Naive B cell (primary cell): ENCODE measurements around the gene PTPRT. TPM values are rescaled to one million over a fixed set of nuclear protein-coding genes. Genes with fewer than 3 reads are reported as not detected.

ENCODE experiments used
- ATAC-seq, 2 donors: fragments of 150-1000 bp; cut with Tn5 transposase; 2 replicates each; pipeline ENCODE4 v1.10.0; 2021; ENCODE audit warnings: low read depth in 2 of 2, mild to moderate bottlenecking in 2 of 2, moderate library complexity in 2 of 2
- DNase-seq: peaks from one replicate; pipeline ENCODE4 v3.0.0; 2022
- H3K27ac Mint-ChIP-seq, 6 donors: one replicate each; pipeline ENCODE4 v1.8.0; 2020 to 2022; ENCODE audit warnings: mild to moderate bottlenecking in 6 of 6, mixed read lengths in 6 of 6, moderate library complexity in 5 of 6, inconsistent platforms in 2 of 6
- H3K27me3 Mint-ChIP-seq, 3 donors: one replicate each; pipeline ENCODE4 v1.8.0; 2021 to 2022; ENCODE audit warnings: mixed read lengths in 3 of 3, mild to moderate bottlenecking in 1 of 3
- H3K36me3 Mint-ChIP-seq, 2 donors: one replicate each; pipeline ENCODE4 v1.8.0; 2020 to 2022; ENCODE audit warnings: mixed read lengths in 2 of 2, inconsistent platforms in 1 of 2, mild to moderate bottlenecking in 1 of 2
- H3K4me1 Mint-ChIP-seq, 3 donors: one replicate each; pipeline ENCODE4 v1.8.0; 2020 to 2022; ENCODE audit warnings: mixed read lengths in 3 of 3, inconsistent platforms in 1 of 3, mild to moderate bottlenecking in 1 of 3, moderate library complexity in 1 of 3
- H3K4me3 Mint-ChIP-seq, 8 donors: one replicate each; pipeline ENCODE4 v1.8.0; 2020 to 2022; ENCODE audit warnings: mild to moderate bottlenecking in 8 of 8, mixed read lengths in 8 of 8, moderate library complexity in 8 of 8, inconsistent platforms in 2 of 8
- H3K9me3 Mint-ChIP-seq, 7 donors: one replicate each; pipeline ENCODE4 v1.8.0; 2020 to 2022; ENCODE audit warnings: mixed read lengths in 7 of 7, mild to moderate bottlenecking in 5 of 7, inconsistent platforms in 2 of 7, moderate library complexity in 1 of 7
- polyA plus RNA-seq, 6 donors: library from polyadenylated mRNA; unstranded; fragments of 300-500 nt; fragmentation: Illumina TruSeq; gene quantifications; one replicate each; pipeline ENCODE4 v1.2.3, GENCODE V29; 2021; ENCODE audit warnings: low read depth in 6 of 6

The PTPRT gene
- polyA plus RNA-seq, 6 donors from 2014 or later = not detected

DNA sequence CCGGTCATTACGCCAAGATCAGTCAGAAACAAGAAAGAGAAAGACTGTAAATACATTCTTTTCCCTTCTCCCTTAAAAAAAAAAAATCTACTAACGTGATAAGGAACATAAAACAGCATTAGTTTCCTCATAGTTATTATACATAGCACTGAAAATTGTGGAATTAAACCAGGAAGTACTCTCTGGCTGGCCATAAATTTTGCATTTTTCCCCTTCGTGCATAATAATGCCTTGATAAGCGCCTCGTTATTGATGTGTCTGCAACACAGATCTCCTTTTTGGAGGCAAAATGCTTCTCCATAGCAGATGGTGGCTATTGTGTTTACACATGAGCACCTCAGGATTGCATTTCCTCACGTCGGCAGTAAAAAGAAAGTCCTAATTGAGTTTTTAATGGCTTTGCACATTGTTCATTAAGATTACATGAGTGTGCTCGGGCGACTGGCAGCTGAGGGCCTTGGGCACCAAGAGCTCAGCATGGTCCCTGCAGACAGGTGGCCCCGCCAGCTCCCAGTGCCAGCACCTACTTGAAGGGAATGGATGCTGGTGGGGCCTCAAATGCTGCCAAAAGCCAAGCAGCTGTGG is 394.5 kb downstream of the PTPRT start:
- Mint-ChIP-seq H3K27me3 (peaks cover 0 to 5% (median 0%) of the 10 kb centered on the region in 3 donors), H3K9me3 (peaks cover 0 to 16% (median 6%) of the 10 kb centered on the region in 7 donors), H3K4me1 (no peaks in the 10 kb centered on the region), H3K27ac (no peak overlapping the region), H3K36me3 (no peaks in the 10 kb centered on the region), H3K4me3 (no peak overlapping the region)
- no peak for DNase-seq
- ATAC-seq = no peak

DNA sequence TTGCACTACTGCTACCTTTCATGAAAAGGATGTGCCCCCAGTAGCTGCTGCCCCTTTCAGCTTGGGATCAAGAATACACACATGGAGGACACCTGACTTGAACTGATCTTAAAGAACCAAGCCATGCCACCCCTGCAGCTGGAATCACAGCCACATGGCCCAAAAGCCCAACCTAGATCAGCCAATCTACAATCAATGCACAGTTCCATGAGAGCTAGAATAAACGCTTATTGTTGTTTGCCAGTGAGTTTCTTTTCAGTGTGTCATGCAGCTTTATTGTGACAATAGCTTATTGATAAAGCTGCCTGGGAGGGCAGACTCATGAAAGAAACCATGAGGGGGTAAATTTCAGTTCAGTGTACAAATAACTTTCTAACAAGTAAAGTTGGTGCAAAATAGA is 397.7 kb downstream of the PTPRT start:
- Mint-ChIP-seq H3K27me3 (peaks cover 0 to 10% (median 0%) of the 10 kb centered on the region in 3 donors), H3K9me3 (peaks cover 0 to 8% (median 3%) of the 10 kb centered on the region in 7 donors), H3K36me3 (no peaks in the 10 kb centered on the region), H3K4me3 (no peak overlapping the region), H3K27ac (no peak overlapping the region), H3K4me1 (no peaks in the 10 kb centered on the region)
- DNase-seq = no peak
- no peak for ATAC-seq

DNA sequence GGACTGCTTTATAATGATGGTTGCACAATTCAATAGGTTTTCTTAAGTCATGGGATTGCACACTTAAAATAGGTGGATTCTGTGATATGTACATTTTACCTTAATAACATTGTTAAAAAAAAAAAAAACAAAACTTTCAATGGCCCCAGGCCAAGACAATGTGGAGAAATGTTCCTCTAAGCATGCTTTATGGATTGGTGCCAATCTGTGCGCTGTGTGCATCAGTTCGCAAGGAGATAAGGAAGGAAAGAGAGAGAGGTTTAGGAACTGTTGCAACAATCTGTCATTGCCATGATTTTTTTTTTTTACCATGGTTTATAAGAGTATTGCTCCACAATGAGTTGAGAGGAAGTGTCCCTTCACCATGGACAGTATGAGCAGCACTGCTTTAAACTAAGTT is 399.6 kb downstream of the PTPRT start:
- Mint-ChIP-seq H3K27ac (peak overlapping the region in 1 of 6 donors; percentile 54), H3K36me3 (no peaks in the 10 kb centered on the region), H3K4me1 (no peaks in the 10 kb centered on the region), H3K27me3 (peaks cover 0 to 10% (median 0%) of the 10 kb centered on the region in 3 donors), H3K4me3 (no peak overlapping the region), H3K9me3 (peaks cover 0 to 5% (median 2%) of the 10 kb centered on the region in 7 donors)
- DNase-seq (no peak), ATAC-seq (no peak)

DNA sequence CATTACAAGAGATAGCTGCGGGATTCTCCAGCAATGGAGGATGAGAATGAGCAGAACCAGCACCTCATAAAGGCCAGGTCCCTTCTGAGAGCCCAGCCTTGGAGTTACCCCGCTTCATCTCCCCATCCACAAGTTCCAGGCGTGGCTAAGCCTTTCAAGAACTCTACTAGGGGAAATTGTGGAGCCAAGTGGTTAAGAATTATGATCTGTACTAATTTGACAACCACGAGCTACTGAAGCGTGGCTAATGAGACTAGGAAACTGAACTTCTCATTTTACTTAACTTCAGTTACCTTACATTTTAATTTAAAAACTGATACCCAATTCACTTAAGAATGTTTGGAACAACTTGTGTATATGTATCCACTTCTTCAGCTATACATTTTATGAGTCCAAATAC is 401.0 kb downstream of the PTPRT start:
- no peaks in the 10 kb centered on the region for H3K4me1 Mint-ChIP-seq
- DNase-seq (no peak), ATAC-seq (no peak)
- H3K36me3 Mint-ChIP-seq = no peaks in the 10 kb centered on the region
- H3K9me3 Mint-ChIP-seq = peaks cover 0 to 5% (median 2%) of the 10 kb centered on the region in 7 donors
- H3K27ac Mint-ChIP-seq = no peak overlapping the region
- H3K4me3 Mint-ChIP-seq = no peak overlapping the region
- peaks cover 0 to 10% (median 0%) of the 10 kb centered on the region in 3 donors for H3K27me3 Mint-ChIP-seq

DNA sequence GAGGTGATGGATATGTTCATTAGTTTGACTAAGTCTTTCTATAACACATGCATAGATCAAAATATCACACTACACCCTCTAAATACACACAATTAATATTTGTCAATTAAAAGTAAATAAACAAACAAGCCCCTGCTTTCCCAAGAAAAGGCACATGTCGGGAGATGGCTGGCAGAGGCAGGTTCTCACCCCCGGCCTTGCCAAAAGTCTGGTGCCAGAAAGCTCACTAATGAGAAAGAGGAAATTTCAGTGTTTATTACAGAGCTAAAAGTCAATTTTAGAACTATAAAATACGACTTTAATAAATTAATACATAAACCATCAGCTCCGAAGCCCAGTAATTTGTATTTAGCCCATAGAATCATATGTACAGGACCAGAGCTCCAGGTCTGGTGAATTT is 404.7 kb downstream of the PTPRT start:
- no peak for DNase-seq
- H3K27ac Mint-ChIP-seq = no peak overlapping the region
- no peaks in the 10 kb centered on the region for H3K4me1 Mint-ChIP-seq
- peaks cover 0 to 11% (median 6%) of the 10 kb centered on the region in 7 donors for H3K9me3 Mint-ChIP-seq
- no peak overlapping the region for H3K4me3 Mint-ChIP-seq
- H3K27me3 Mint-ChIP-seq = peaks cover 0 to 5% (median 0%) of the 10 kb centered on the region in 3 donors
- no peaks in the 10 kb centered on the region for H3K36me3 Mint-ChIP-seq
- no peak for ATAC-seq

GRCh38 chr20:42779216-42779615 is 410.5 kb downstream of the PTPRT start:
- Mint-ChIP-seq H3K4me1 (no peaks in the 10 kb centered on the region), H3K4me3 (no peak overlapping the region), H3K9me3 (peaks cover 0 to 13% (median 5%) of the 10 kb centered on the region in 7 donors), H3K27ac (no peak overlapping the region), H3K27me3 (no peaks in the 10 kb centered on the region), H3K36me3 (no peaks in the 10 kb centered on the region)
- no peak for DNase-seq
- no peak for ATAC-seq

GRCh38 chr20:42775866-42776265 is 413.8 kb downstream of the PTPRT start:
- Mint-ChIP-seq H3K4me1 (no peaks in the 10 kb centered on the region), H3K27ac (no peak overlapping the region)

DNA sequence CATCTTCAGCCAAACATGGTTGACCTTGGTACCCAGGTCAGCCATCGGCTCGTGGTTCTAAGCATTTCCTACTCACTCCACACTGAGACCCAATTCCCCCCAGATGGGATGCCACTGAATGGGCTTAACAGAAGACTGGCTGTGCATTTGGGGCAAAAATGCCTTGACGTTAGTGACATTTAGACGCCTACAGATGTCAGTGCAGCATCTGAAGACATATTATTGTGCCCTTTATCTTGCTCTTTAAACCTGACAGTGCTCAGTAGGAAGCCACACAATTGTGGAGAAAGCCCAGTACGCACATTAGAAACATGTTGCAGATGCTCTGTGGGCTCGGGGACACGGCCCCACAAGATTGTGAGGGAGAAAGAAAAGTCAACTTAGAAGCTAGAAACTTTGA is 414.7 kb downstream of the PTPRT start:
- no peaks in the 10 kb centered on the region for H3K27me3 Mint-ChIP-seq

More at GRCh38 chr20:42775866-42776265, 413.8 kb downstream of the PTPRT start:
- Mint-ChIP-seq H3K27me3 (no peaks in the 10 kb centered on the region), H3K36me3 (no peaks in the 10 kb centered on the region), H3K4me3 (no peak overlapping the region), H3K9me3 (peaks cover 0 to 6% (median 2%) of the 10 kb centered on the region in 7 donors)
- no peak for ATAC-seq
- DNase-seq = no peak

DNA sequence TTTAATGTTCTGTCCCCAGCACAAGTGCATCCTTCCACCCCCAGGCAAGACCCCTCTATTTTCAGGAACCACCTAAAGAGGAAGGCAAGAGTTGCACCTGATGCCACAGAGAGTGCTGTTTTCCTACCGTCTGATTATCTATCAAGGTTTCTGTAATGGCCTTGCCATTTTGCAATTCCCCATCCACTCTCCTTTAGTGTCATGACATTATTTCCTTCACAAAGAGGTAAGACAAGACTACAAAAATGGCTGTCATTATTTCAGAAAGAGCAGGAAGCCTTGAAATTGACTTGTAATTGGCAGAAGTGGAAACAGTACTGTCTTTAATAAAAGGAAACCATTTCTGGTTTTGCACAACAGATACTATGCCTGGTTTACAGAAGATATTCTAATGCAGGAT is 426.7 kb downstream of the PTPRT start:
- no peak overlapping the region for H3K27ac Mint-ChIP-seq
- DNase-seq (no peak), ATAC-seq (no peak)
- no peak overlapping the region for H3K4me3 Mint-ChIP-seq
- H3K9me3 Mint-ChIP-seq = peaks cover 2 to 12% (median 5%) of the 10 kb centered on the region in 7 donors
- H3K27me3 Mint-ChIP-seq = no peaks in the 10 kb centered on the region
- no peaks in the 10 kb centered on the region for H3K36me3 Mint-ChIP-seq
- no peaks in the 10 kb centered on the region for H3K4me1 Mint-ChIP-seq

More for the DNA sequence above, 414.7 kb downstream of the PTPRT start:
- Mint-ChIP-seq H3K9me3 (peaks cover 0 to 6% (median 1%) of the 10 kb centered on the region in 7 donors), H3K4me3 (no peak overlapping the region), H3K36me3 (no peaks in the 10 kb centered on the region), H3K27ac (peak overlapping the region in 1 of 6 donors; percentile 16), H3K4me1 (no peaks in the 10 kb centered on the region)
- ATAC-seq (no peak), DNase-seq (no peak)

DNA sequence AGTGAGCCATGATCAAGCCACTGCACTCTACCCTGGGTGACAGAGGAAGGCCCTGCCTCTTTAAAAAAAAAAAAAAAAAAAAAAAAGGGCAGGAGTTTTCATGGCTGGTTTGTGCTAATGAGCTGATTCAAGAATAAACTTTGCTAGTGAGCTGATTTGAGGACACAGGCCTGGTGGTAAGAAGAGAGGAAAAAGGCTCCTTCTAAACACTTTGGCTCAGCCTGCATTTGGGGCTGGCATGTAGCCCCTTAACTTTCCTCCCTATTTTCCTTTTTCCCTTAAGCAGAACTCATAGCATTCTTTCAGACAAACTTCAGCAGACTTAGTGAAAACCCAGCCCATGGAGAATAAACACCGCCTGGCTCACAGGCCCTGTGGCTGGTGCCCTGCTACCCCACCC is 432.7 kb downstream of the PTPRT start:
- no peak overlapping the region for H3K27ac Mint-ChIP-seq
- H3K36me3 Mint-ChIP-seq = no peaks in the 10 kb centered on the region
- no peaks in the 10 kb centered on the region for H3K27me3 Mint-ChIP-seq
- no peak overlapping the region for H3K4me3 Mint-ChIP-seq
- no peak for ATAC-seq
- no peaks in the 10 kb centered on the region for H3K4me1 Mint-ChIP-seq
- peaks cover 0 to 7% (median 4%) of the 10 kb centered on the region in 7 donors for H3K9me3 Mint-ChIP-seq
- no peak for DNase-seq

- H3K27me3 Mint-ChIP-seq = no peaks in the 10 kb centered on the region
- DNase-seq (no peak), ATAC-seq (no peak)
- no peaks in the 10 kb centered on the region for H3K36me3 Mint-ChIP-seq
- H3K27ac Mint-ChIP-seq = no peak overlapping the region
- H3K9me3 Mint-ChIP-seq = peaks cover 0 to 7% (median 4%) of the 10 kb centered on the region in 7 donors
- H3K4me1 Mint-ChIP-seq = no peaks in the 10 kb centered on the region
- H3K4me3 Mint-ChIP-seq = no peak overlapping the region
Observed at GRCh38 chr20:42754706-42755105, 435.0 kb downstream of the PTPRT start.

DNA sequence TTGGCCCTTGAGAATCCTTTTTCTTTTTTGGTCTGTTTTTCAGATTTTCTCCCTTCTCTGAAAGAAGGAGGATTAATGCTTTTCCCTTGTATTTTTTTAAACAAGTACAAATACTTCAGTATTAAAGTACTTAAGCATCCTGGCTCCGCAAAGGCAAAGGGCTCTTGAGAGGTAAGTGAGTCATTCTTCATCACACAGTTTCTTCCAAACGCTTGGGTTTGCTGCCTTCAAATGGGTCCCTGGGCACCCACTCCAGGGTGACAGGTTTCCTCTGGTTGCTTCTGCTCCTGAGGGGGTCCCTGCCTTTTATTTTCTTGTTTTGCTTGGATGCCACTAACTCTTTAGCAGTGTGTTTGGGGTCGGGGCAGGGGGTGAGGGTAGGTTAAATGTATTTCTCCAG is 437.1 kb downstream of the PTPRT start:
- Mint-ChIP-seq H3K4me1 (no peaks in the 10 kb centered on the region), H3K27ac (no peak overlapping the region), H3K9me3 (peaks cover 0 to 4% (median 2%) of the 10 kb centered on the region in 7 donors), H3K4me3 (no peak overlapping the region), H3K27me3 (no peaks in the 10 kb centered on the region), H3K36me3 (no peaks in the 10 kb centered on the region)
- ATAC-seq (no peak), DNase-seq (no peak)

GRCh38 chr20:42749556-42749955 is 440.1 kb downstream of the PTPRT start:
- Mint-ChIP-seq H3K4me3 (no peak overlapping the region), H3K4me1 (no peaks in the 10 kb centered on the region), H3K9me3 (peaks cover 0 to 7% (median 2%) of the 10 kb centered on the region in 7 donors), H3K27ac (no peak overlapping the region), H3K36me3 (no peaks in the 10 kb centered on the region), H3K27me3 (no peaks in the 10 kb centered on the region)
- DNase-seq = no peak
- ATAC-seq = no peak

GRCh38 chr20:42747765-42748411 is 441.8 kb downstream of the PTPRT start:
- H3K4me3 Mint-ChIP-seq = no peak overlapping the region
- peaks cover under 1 to 14% (median 5%) of the 10 kb centered on the region in 7 donors for H3K9me3 Mint-ChIP-seq
- DNase-seq = no peak
- no peaks in the 10 kb centered on the region for H3K27me3 Mint-ChIP-seq
- H3K4me1 Mint-ChIP-seq = no peaks in the 10 kb centered on the region
- no peaks in the 10 kb centered on the region for H3K36me3 Mint-ChIP-seq
- H3K27ac Mint-ChIP-seq = no peak overlapping the region
- ATAC-seq = no peak
